WI38 (cell line): Measurements from ENCODE around the gene RYR1.
"Not testable (repeated sequence)": the region's sequence is repeated elsewhere in the genome, so short reads cannot be mapped to it uniquely, and the experiment has no call there.

Experiments used
- H3K4me3 ChIP-seq: 2 replicates; pipeline ENCODE4 v1.5.1; 2011; ENCODE audit warnings: low read depth, mild to moderate bottlenecking, control low read depth, low read length
- TF ChIP-seq, protein P1 (sequence below): IDR thresholded peaks from 2 replicates; pipeline ENCODE4 v1.5.1; 2012; ENCODE audit warnings: low read depth, mild to moderate bottlenecking, control low read depth, low read length

The RYR1 gene

DNA sequence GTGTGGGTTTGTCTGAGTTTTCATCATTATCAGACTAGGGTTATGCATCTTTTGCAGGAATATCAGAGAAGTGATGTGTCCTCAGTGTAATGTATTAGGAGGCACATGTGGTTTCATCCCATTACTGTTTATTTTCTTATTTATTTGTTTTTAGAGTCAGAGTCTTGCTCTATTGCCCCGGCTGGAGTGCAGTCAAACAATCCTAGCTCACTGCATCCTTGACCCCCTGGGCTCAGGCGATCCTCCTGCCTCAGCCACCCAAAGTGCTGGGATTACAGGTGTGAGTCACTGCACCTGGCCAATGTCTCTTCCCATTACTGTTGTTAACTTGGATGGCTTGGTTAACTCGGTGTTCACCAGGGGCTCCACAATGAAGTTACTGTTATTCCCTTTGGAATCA, 116.9 kb downstream of the RYR1 start:
- TF ChIP-seq, protein P1, sequence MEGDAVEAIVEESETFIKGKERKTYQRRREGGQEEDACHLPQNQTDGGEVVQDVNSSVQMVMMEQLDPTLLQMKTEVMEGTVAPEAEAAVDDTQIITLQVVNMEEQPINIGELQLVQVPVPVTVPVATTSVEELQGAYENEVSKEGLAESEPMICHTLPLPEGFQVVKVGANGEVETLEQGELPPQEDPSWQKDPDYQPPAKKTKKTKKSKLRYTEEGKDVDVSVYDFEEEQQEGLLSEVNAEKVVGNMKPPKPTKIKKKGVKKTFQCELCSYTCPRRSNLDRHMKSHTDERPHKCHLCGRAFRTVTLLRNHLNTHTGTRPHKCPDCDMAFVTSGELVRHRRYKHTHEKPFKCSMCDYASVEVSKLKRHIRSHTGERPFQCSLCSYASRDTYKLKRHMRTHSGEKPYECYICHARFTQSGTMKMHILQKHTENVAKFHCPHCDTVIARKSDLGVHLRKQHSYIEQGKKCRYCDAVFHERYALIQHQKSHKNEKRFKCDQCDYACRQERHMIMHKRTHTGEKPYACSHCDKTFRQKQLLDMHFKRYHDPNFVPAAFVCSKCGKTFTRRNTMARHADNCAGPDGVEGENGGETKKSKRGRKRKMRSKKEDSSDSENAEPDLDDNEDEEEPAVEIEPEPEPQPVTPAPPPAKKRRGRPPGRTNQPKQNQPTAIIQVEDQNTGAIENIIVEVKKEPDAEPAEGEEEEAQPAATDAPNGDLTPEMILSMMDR, result no peak
- no peak overlapping the region for H3K4me3 ChIP-seq

DNA sequence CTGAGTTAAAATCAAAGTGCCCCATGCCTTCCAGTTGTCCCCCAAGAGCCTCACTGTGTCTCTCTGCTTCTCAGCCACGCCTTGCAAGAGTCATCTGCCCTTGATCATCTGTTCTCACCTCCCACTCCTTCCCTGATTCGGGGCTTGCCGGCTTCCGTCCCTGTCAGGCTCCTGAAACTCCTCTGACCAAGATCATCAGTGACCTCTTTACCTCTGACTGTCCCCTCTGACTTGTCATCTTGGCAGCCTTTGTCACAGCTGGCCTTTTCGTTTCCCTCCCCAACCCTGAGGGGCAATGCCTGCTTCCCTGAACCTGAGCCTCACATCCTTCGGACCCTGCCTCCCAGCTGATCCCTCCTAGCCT, 117.9 kb downstream of the RYR1 start:
- TF ChIP-seq, protein P1, result no peak

DNA sequence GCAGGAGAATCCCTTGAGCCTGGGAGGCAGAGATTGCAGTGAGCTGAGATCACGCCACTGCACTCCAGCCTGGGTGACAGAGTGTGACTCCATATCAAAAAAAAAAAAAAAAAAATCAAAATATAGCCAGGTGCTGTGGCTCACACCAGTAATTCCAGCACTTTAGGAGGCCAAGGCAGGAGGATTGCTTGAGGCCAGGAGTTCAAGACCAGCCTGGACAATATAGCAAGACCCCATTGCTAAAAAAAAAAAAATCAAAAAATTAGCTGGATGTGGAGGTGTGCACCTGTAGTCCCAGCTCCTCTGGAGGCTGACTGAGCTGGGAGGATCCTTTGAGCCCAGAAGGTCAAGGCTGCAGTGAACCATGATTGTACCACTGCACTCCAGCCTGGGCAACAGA, 119.7 kb downstream of the RYR1 start:
- H3K4me3 ChIP-seq, result not testable (repeated sequence)

More for the DNA sequence above, 117.9 kb downstream of the RYR1 start:
- no peak overlapping the region for H3K4me3 ChIP-seq

DNA sequence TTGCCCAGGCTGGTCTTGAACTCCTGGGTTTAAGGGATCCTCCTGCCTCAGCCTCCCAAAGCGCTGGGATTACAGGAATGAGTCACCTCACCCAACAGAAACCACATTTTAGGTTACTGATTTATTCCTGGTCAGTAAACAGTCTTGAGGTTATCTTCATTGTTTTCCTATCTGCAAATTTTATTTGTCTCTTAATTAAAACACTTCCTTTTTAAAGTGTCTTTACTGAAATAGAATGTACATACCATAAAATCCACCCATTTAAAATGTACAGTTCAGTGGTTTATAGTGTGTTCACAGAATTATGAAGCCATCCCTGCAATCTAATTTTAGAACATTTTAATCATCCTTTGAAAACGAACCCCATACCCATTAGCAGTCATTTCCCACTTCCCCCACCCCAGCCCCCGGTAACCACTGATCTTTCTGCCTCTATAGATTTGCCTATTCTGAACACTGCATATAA, 121.2 kb downstream of the RYR1 start:
- no peak overlapping the region for H3K4me3 ChIP-seq
- TF ChIP-seq, protein P1, result no peak

DNA sequence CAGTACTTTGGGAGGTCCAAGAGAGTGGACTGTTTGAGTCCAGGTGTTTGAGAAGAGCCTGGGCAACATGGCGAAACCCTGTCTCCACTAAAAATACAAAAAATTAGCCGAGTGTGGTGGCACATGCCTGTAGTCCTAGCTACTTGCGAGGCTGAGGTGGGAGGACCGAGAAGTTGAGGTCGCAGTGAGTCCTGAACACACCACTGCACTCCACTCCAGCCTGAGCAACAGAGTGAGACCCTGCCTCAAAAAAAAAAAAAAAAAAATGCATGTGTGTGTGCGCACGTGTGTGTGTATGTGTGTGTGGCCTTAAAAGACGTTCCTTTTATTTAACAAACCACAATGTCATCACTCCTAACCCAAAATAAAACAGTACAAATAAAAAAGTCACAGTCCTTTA, 121.7 kb downstream of the RYR1 start:
- TF ChIP-seq, protein P1, result no peak
- H3K4me3 ChIP-seq, result no peak overlapping the region

DNA sequence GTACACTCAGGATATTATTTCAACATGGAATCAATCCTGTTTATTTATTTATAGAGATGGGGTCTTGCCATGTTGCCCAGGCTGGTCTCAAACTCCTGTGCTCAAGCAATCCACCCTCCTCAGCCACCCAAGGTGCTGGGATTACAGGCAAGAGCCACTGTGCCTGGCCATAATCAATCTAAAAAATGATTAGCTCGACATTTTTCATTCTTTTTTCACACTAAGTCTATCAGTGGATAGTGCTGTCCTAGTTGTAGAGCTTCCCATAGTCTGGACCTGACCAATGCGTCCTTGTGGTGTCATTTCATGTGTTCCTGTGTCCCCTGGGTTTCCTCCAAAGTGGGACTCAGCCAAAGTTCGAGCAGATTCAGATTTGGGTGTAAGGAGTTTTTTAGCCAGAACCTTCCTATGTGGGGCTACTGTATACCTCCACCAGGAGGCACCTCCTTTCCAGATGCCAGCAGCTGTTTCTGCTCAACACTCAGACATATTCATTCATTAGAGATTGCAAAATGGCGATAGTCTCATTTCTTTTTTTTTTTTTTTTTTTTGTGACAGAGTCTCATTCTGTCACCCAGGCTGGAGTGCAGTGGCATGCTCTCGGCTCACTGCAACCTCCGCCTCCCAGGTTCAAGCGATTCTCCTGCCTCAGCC, 123.2 kb downstream of the RYR1 start:
- TF ChIP-seq, protein P1, result no peak
- H3K4me3 ChIP-seq, result no peak overlapping the region

DNA sequence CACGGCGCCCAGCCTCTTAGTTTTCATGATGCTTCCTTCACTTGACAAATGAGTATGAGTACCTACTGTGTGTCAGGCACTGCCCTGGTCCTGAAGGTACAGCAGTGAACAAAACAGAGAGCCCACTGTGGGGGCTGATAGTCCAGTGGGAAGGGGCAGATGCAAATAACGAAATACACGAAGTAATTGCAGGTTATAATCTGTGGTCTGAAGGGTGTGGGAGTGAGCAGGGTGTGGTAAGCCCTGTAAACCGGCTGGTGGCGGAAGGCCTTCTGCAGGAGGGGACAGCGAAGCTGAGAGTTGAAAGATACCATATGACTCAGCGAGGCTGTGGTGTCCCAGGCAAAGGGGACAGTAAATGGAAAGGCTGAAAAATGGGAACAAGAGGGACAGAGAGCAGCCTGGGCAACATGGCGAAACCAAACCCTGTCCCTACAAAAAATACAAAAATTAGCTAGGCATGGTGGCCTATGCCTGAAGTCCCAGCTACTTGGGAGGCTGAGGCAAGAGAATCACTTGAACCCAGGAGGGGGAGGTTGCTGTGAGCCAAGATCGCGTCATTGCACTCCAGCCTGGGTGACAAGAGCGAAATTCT, 123.8 kb downstream of the RYR1 start:
- TF ChIP-seq, protein P1, result no peak
- H3K4me3 ChIP-seq, result no peak overlapping the region

DNA sequence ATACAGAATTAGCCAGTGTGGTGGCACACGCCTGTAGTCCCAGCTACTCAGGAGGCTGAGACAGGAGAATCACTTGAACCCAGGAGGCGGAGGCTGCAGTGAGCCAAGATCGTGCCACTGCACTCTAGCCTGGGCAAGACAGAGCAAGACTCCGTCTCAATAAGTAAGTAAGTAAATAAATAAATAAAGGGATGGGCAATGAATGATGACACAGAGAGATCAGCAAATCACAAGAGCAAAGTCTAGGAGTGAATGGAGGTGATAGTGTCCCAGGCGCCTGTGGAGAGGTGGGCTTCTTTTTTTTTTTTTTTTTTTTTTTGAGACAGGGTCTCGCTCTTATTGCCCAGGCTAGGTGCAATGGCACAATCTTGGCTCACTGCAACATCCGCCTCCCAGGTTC, 125.4 kb downstream of the RYR1 start:
- H3K4me3 ChIP-seq, result not testable (repeated sequence)
